ENCODE results near the gene MPIG6B. TPM values are rescaled to one million over a fixed set of nuclear protein-coding genes. Genes with fewer than 3 reads are reported as not detected.
A peak's percentile ranks its signal among the peaks of the same experiment; 100 is the strongest.

Gene MPIG6B
- polyA plus RNA-seq, 3 donors = 0.09 to 0.75 (median 0.68) TPM

DNA sequence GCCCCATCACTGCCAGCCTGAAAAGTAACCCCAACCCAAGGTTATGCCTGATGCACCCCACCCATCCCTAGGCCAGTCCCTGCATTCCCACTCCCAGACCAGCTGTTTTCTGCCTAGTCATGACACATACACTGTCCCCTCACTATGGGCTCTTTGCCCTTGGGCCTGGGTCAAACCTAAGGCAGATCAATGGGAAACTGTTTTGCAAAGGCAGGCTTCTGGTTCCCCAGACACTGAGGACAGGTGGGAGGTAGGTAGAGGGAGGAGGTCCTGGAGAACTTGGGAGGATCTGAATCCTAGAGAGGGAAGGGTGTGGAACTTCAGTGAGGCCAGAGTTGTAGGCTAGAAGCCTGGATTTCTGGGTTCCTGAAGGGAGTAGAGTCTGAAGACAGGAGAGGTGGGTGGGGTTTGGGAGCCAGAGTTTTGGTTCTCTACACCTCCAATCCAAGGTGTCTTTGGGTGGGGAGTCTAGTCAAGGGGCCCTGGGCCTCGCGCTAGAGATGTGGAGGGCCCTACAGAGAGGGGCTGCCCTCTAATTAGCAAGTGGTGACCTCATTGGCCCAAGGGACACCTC is 11.2 kb downstream of the MPIG6B start:
- peaks cover 39 to 40% of the 10 kb centered on the region in 2 donors for H3K36me3 ChIP-seq (replicated peaks in 1 of 2; ENCODE audit: control insufficient read depth in 1 of 2, insufficient read depth in 2 of 2, low read length in 2 of 2)
- Mint-ChIP-seq H3K27ac (peak overlapping the region; percentile 95 to 100 (median 99)), H3K36me3 (peaks cover 40 to 47% of the 10 kb centered on the region in 2 donors), H3K27me3 (ENCODE audit: low read depth in 3 of 3) (peaks cover 0 to 5% (median 0%) of the 10 kb centered on the region in 3 donors), H3K4me3 (peak overlapping the region; percentile 99 to 100), H3K4me1 (peaks cover 61% of the 10 kb centered on the region), H3K9me3 (peaks cover 0 to 2% (median 0%) of the 10 kb centered on the region in 7 donors)
- intact Hi-C loops (cut with micrococcal nuclease) = loop anchor here (5.0 to 10.0 kb wide), 3 partner anchors 33 to 190 kb away; partner anchors contain the start of genes ATP6V1G2 (in 1 of the 2), DDX39B (in 1 of the 2), NFKBIL1 (in 1 of the 2) and VARS1 (in 1 of the 2)
- peak overlapping the region; percentile 74 to 100 (median 96) for H3K4me3 ChIP-seq (replicated peaks in 1 of 3; ENCODE audit: low read depth in 2 of 3, low read length in 3 of 3)
- no CpG with 5 or more reads among the region's 2 CpGs for WGBS (ENCODE audit: insufficient coverage)
- TF ChIP-seq, protein P1, sequence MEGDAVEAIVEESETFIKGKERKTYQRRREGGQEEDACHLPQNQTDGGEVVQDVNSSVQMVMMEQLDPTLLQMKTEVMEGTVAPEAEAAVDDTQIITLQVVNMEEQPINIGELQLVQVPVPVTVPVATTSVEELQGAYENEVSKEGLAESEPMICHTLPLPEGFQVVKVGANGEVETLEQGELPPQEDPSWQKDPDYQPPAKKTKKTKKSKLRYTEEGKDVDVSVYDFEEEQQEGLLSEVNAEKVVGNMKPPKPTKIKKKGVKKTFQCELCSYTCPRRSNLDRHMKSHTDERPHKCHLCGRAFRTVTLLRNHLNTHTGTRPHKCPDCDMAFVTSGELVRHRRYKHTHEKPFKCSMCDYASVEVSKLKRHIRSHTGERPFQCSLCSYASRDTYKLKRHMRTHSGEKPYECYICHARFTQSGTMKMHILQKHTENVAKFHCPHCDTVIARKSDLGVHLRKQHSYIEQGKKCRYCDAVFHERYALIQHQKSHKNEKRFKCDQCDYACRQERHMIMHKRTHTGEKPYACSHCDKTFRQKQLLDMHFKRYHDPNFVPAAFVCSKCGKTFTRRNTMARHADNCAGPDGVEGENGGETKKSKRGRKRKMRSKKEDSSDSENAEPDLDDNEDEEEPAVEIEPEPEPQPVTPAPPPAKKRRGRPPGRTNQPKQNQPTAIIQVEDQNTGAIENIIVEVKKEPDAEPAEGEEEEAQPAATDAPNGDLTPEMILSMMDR (IDR thresholded peaks at IDR 0.05) = no peak
- no peaks in the 10 kb centered on the region for H3K27me3 ChIP-seq (ENCODE audit: control insufficient read depth in 2 of 2, insufficient read depth in 2 of 2, low read length in 2 of 2)
- H3K4me2 ChIP-seq (replicated peaks; ENCODE audit: extremely low read depth, low read length, poor library complexity, severe bottlenecking) = peak overlapping the region; percentile 94
- peak overlapping the region; percentile 91 to 99 for H3K27ac ChIP-seq (ENCODE audit: low read depth in 1 of 2, low read length in 2 of 2)
- peaks cover 48% of the 10 kb centered on the region for H4K20me1 ChIP-seq (ENCODE audit: insufficient read depth, low read length)
- H3K79me2 ChIP-seq (ENCODE audit: insufficient read depth, low read length) = peaks cover 76% of the 10 kb centered on the region
- peak overlapping the region; percentile 89 for H3K9ac ChIP-seq (ENCODE audit: insufficient read depth, low read length, poor library complexity, severe bottlenecking)
- H3K4me1 ChIP-seq (ENCODE audit: control insufficient read depth in 1 of 2, insufficient read depth in 2 of 2, low read length in 2 of 2) = peaks cover 68 to 80% of the 10 kb centered on the region in 2 donors
- no peak for DNase-seq
- H3K9me3 ChIP-seq (replicated peaks in 1 of 2; ENCODE audit: control insufficient read depth in 1 of 2, insufficient read depth in 1 of 2, low read length in 2 of 2) = no peaks in the 10 kb centered on the region
- no peak overlapping the region for H2AFZ ChIP-seq (ENCODE audit: insufficient read depth, low read depth, low read length, poor library complexity, severe bottlenecking)

DNA sequence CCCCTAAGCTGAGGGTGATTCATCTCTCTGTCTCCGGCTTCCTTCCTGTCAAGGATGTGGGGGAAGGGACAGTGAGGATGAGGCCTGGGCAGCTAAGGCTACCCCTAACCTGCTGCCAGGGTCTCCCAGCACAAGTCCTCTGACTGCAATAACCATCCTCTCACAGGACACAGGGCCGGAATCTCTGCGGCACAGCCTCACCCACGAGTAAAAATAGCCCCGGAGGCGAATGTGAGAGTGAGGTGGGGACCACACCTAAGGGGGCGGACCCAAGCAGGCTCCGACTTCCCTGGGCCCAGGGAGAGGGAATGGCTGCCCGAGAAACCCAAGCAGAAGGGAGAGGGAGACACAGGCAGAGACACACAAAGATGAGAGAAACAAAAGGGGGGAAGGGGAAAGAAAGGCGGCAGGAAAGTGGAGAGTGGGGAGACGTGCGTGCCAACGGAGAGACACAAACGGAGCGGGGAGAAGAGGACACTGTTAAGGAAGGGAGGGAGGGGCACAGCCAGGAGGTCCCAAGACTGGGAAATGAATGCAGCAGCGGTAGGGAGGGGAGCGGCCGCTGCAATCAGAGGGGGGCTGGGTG is 11.7 kb downstream of the MPIG6B start:
- H3K27me3 ChIP-seq (ENCODE audit: control insufficient read depth in 2 of 2, insufficient read depth in 2 of 2, low read length in 2 of 2) = no peaks in the 10 kb centered on the region
- H3K4me2 ChIP-seq (replicated peaks; ENCODE audit: extremely low read depth, low read length, poor library complexity, severe bottlenecking) = peak overlapping the region; percentile 94
- Mint-ChIP-seq H3K9me3 (peaks cover 0 to 2% (median 0%) of the 10 kb centered on the region in 7 donors), H3K4me1 (peaks cover 65% of the 10 kb centered on the region), H3K4me3 (peak overlapping the region; percentile 99 to 100), H3K27ac (peak overlapping the region; percentile 95 to 100 (median 99)), H3K36me3 (peaks cover 40 to 47% of the 10 kb centered on the region in 2 donors), H3K27me3 (ENCODE audit: low read depth in 3 of 3) (peaks cover 0 to 5% (median 2%) of the 10 kb centered on the region in 3 donors)
- TF ChIP-seq, protein P1 (IDR thresholded peaks at IDR 0.05) = no peak
- WGBS (ENCODE audit: insufficient coverage) = 0% methylated on average over 12 of the region's 18 CpGs
- H3K9ac ChIP-seq (ENCODE audit: insufficient read depth, low read length, poor library complexity, severe bottlenecking) = peak overlapping the region; percentile 89
- H3K4me1 ChIP-seq (ENCODE audit: control insufficient read depth in 1 of 2, insufficient read depth in 2 of 2, low read length in 2 of 2) = peaks cover 68 to 82% of the 10 kb centered on the region in 2 donors
- peak overlapping the region; percentile 91 to 99 for H3K27ac ChIP-seq (ENCODE audit: low read depth in 1 of 2, low read length in 2 of 2)
- peaks cover 74% of the 10 kb centered on the region for H3K79me2 ChIP-seq (ENCODE audit: insufficient read depth, low read length)
- H2AFZ ChIP-seq (ENCODE audit: insufficient read depth, low read depth, low read length, poor library complexity, severe bottlenecking) = no peak overlapping the region
- intact Hi-C loops (cut with micrococcal nuclease) = loop anchor here (5.0 to 10.0 kb wide), 4 partner anchors 32 to 190 kb away; partner anchors contain the start of genes ATP6V1G2 (in 1 of the 2), CSNK2B (in 1 of the 2), DDX39B (in 1 of the 2) and LY6G5B (in 1 of the 2)
- peak; percentile 83 to 91 (median 89) for DNase-seq
- peak overlapping the region; percentile 74 to 100 (median 96) for H3K4me3 ChIP-seq (replicated peaks in 1 of 3; ENCODE audit: low read depth in 2 of 3, low read length in 3 of 3)
- peaks cover 39 to 40% of the 10 kb centered on the region in 2 donors for H3K36me3 ChIP-seq (replicated peaks in 1 of 2; ENCODE audit: control insufficient read depth in 1 of 2, insufficient read depth in 2 of 2, low read length in 2 of 2)
- no peaks in the 10 kb centered on the region for H3K9me3 ChIP-seq (replicated peaks in 1 of 2; ENCODE audit: control insufficient read depth in 1 of 2, insufficient read depth in 1 of 2, low read length in 2 of 2)
- H4K20me1 ChIP-seq (ENCODE audit: insufficient read depth, low read length) = peaks cover 48% of the 10 kb centered on the region
